GM23248 (cell line): ENCODE data around the gene KDM7A. TPM values are rescaled to one million over a fixed set of nuclear protein-coding genes. Genes with fewer than 3 reads are reported as not detected.

Source experiments
- DNase-seq: peaks from one replicate; pipeline ENCODE4 v3.0.0-alpha.2; 2015
- H2AFZ ChIP-seq: fragments of 200-600 bp; sonication (generic); 2 replicates; pipeline ENCODE4 v1.6.1; 2016; ENCODE audit warnings: antibody characterized with exemption
- H3F3A ChIP-seq: fragments of 200-600 bp; sonication (generic); 2 replicates; pipeline ENCODE4 v1.6.1; 2016; ENCODE audit warnings: mild to moderate bottlenecking, antibody characterized with exemption, mixed run types; ENCODE audit not compliant: insufficient read depth
- H3K27ac ChIP-seq: fragments of 200-600 bp; sonication (generic); 2 replicates; pipeline ENCODE4 v1.5.1; 2016; ENCODE audit warnings: mild to moderate bottlenecking
- H3K27me3 ChIP-seq: fragments of 200-600 bp; sonication (generic); replicated peaks from 2 replicates; pipeline ENCODE4 v1.6.1; 2016; ENCODE audit warnings: mild to moderate bottlenecking; ENCODE audit not compliant: insufficient read depth
- H3K36me3 ChIP-seq: fragments of 200-600 bp; sonication (generic); 2 replicates; pipeline ENCODE4 v1.6.1; 2016; ENCODE audit warnings: low read depth, mild to moderate bottlenecking
- H3K4me1 ChIP-seq: fragments of 200-600 bp; sonication (generic); 2 replicates; pipeline ENCODE4 v1.6.1; 2016; ENCODE audit warnings: mild to moderate bottlenecking; ENCODE audit not compliant: insufficient read depth
- H3K4me2 ChIP-seq: fragments of 200-600 bp; sonication (generic); one replicate; pipeline ENCODE4 v1.6.1; 2016; ENCODE audit warnings: mild to moderate bottlenecking; ENCODE audit not compliant: unreplicated experiment
- H3K4me3 ChIP-seq: fragments of 200-600 bp; sonication (generic); 2 replicates; pipeline ENCODE4 v1.5.1; 2016; ENCODE audit warnings: mild to moderate bottlenecking
- H3K79me2 ChIP-seq: fragments of 200-600 bp; sonication (generic); 2 replicates; pipeline ENCODE4 v1.6.1; 2016; ENCODE audit warnings: mild to moderate bottlenecking; ENCODE audit not compliant: insufficient read depth
- H3K9ac ChIP-seq: fragments of 200-600 bp; sonication (generic); 2 replicates; pipeline ENCODE4 v1.6.1; 2016; ENCODE audit warnings: mild to moderate bottlenecking
- H3K9me2 ChIP-seq: fragments of 200-600 bp; sonication (generic); 2 replicates; pipeline ENCODE4 v1.6.1; 2016; ENCODE audit warnings: mixed run types, mild to moderate bottlenecking, moderate library complexity; ENCODE audit not compliant: insufficient read depth
- H3K9me3 ChIP-seq: fragments of 200-600 bp; sonication (generic); one replicate; pipeline ENCODE4 v1.6.1; 2017; ENCODE audit warnings: low read depth
- H4K20me1 ChIP-seq: fragments of 200-600 bp; sonication (generic); 2 replicates; pipeline ENCODE4 v1.6.0; 2016; ENCODE audit not compliant: insufficient read depth
- EZH2 ChIP-seq: fragments of 200-600 bp; sonication (generic); IDR thresholded peaks from 2 replicates; pipeline ENCODE4 v1.6.1; 2018; ENCODE audit warnings: antibody characterized with exemption, mild to moderate bottlenecking; ENCODE audit not compliant: insufficient read depth, poor library complexity, severe bottlenecking
- EZH2phosphoT487 ChIP-seq: fragments of 200-600 bp; sonication (generic); IDR thresholded peaks from 2 replicates; pipeline ENCODE4 v1.6.1; 2018; ENCODE audit warnings: antibody characterized with exemption, moderate library complexity, mild to moderate bottlenecking, low read depth; ENCODE audit not compliant: insufficient read depth
- WGBS, 2 experiments: methylation state at CpG; one replicate each; pipeline ENCODE4 v1.1.6; 2015 to 2017; ENCODE audit warnings: low lambda C conversion rate in 2 of 2, low coverage in 1 of 2; ENCODE audit errors: missing lambda C conversion rate in 2 of 2; 5-methylcytosine and 5-hydroxymethylcytosine counted together
- in situ Hi-C: fragments of 300-500 bp; cut with MboI; formaldehyde crosslinking; loops from 2 replicates; pipeline ENCODE4 v1.15.0; 2020
- polyA plus RNA-seq: library from polyadenylated mRNA; unstranded; fragments of >200 nt; fragmentation: Nextera tagmentation; extraction: Ambion mirVana; gene quantifications from 2 replicates; pipeline ENCODE4 v1.2.1, GENCODE V29; 2016
- total RNA-seq: library from RNA; depleted of rRNA; stranded (reverse); fragments of >200 nt; shearing (Covaris generic); gene quantifications from 2 replicates; pipeline ENCODE4 v1.2.3, GENCODE V29; 2014

Gene KDM7A
- total and polyA plus RNA-seq, 2 experiments from 2014 or later, result 2.3 to 6.7 TPM

DNA sequence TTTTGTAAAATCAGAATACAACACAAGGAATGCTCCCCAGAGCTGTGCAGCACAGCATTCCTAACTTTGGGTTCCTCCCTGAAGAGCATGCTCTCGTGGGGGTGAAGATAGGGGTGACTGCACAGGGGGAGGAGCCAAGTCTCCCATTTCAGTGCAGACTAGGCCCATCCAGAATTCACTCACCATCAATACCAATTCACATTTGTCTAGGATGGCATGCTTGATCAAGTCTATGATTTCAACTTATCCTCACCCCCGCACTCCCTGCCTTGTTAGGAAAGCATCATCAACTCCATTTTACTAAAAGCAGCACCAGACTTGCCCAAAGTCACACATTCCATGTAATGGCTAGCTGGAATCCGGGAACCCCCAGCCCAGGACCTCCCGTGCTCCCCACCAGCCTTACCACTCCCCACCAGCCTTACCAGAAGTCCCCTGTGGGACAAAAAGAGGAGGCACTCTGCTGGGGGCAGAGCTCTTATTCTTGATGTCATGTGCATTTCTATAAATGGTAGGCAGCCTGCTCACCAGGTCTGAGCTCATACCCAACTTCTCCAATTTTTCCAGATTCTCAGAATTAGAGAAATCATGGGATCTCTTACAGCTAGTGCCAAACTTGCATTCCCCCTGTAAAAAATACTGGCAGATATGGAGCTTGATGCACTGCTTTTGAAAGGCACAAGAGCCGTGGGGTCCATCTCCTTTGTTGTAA is 120.2 kb downstream of the KDM7A start:
- Histone ChIP-seq H3K36me3 (no peaks in the 10 kb centered on the region), H3K79me2 (no peaks in the 10 kb centered on the region), H3K4me1 (peaks cover 16% of the 10 kb centered on the region), H3K27ac (no peak overlapping the region), H3K4me3 (no peak overlapping the region), H3K9me3 (no peaks in the 10 kb centered on the region), H3K27me3 (no peaks in the 10 kb centered on the region), H4K20me1 (no peaks in the 10 kb centered on the region), H3K4me2 (no peak overlapping the region), H3K9ac (no peak overlapping the region), H2AFZ (no peak overlapping the region), H3F3A (peaks cover 22% of the 10 kb centered on the region), H3K9me2 (no peaks in the 10 kb centered on the region)
- no peak for DNase-seq
- TF ChIP-seq EZH2 (no peak), EZH2phosphoT487 (no peak)
- in situ Hi-C loops, result no loop called here
- 84 to 91% methylated on average over 5 of the region's 5 CpGs for WGBS, 2 experiments

- in situ Hi-C loops, result no loop called here
- H2AFZ ChIP-seq, result no peak overlapping the region
- H3K9ac ChIP-seq, result no peak overlapping the region
- H3K9me3 ChIP-seq, result no peaks in the 10 kb centered on the region
- H4K20me1 ChIP-seq, result no peaks in the 10 kb centered on the region
- H3K79me2 ChIP-seq, result no peaks in the 10 kb centered on the region
- H3K4me3 ChIP-seq, result no peak overlapping the region
- peaks cover 15% of the 10 kb centered on the region for H3F3A ChIP-seq
- no peak overlapping the region for H3K4me2 ChIP-seq
- H3K4me1 ChIP-seq, result peaks cover 16% of the 10 kb centered on the region
- H3K9me2 ChIP-seq, result no peaks in the 10 kb centered on the region
- TF ChIP-seq EZH2phosphoT487, result no peak
- TF ChIP-seq EZH2, result no peak
- no peak overlapping the region for H3K27ac ChIP-seq
- DNase-seq, result no peak
- 100% methylated on average over 2 of the region's 2 CpGs for WGBS, 2 experiments
- H3K27me3 ChIP-seq, result no peaks in the 10 kb centered on the region
- no peaks in the 10 kb centered on the region for H3K36me3 ChIP-seq
Observed at GRCh38 chr7:140055833-140056232, 121.0 kb downstream of the KDM7A start.

DNA sequence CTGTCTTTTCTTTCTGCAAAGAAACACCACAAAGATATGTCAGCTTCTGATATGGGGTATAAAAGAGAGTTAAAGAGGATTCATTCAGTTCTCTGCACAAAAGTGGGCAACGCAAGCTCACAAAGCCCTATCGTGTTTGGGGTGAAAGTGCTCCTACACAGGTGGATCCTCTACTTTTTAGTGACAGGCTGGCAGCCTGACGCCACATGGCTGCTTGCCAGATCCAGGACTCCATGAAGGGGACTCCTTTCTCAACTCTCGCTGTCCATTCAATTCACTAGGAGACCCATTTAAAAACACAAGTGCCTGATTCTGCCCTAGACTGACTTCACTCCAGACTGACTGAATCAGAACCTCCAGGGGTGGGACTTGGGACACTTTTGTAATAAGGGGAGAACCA is 122.0 kb downstream of the KDM7A start:
- 99% methylated on average over 4 of the region's 4 CpGs for WGBS, 2 experiments
- in situ Hi-C loops, result no loop called here
- H4K20me1 ChIP-seq, result no peaks in the 10 kb centered on the region
- H3K9me3 ChIP-seq, result no peaks in the 10 kb centered on the region
- no peak overlapping the region for H2AFZ ChIP-seq
- no peak overlapping the region for H3K4me3 ChIP-seq
- H3K79me2 ChIP-seq, result no peaks in the 10 kb centered on the region
- H3F3A ChIP-seq, result peaks cover 4% of the 10 kb centered on the region
- TF ChIP-seq EZH2phosphoT487, result no peak
- TF ChIP-seq EZH2, result no peak
- H3K9ac ChIP-seq, result no peak overlapping the region
- H3K36me3 ChIP-seq, result no peaks in the 10 kb centered on the region
- no peaks in the 10 kb centered on the region for H3K9me2 ChIP-seq
- DNase-seq, result no peak
- no peaks in the 10 kb centered on the region for H3K27me3 ChIP-seq
- no peak overlapping the region for H3K27ac ChIP-seq
- H3K4me2 ChIP-seq, result no peak overlapping the region
- peaks cover 9% of the 10 kb centered on the region for H3K4me1 ChIP-seq

DNA sequence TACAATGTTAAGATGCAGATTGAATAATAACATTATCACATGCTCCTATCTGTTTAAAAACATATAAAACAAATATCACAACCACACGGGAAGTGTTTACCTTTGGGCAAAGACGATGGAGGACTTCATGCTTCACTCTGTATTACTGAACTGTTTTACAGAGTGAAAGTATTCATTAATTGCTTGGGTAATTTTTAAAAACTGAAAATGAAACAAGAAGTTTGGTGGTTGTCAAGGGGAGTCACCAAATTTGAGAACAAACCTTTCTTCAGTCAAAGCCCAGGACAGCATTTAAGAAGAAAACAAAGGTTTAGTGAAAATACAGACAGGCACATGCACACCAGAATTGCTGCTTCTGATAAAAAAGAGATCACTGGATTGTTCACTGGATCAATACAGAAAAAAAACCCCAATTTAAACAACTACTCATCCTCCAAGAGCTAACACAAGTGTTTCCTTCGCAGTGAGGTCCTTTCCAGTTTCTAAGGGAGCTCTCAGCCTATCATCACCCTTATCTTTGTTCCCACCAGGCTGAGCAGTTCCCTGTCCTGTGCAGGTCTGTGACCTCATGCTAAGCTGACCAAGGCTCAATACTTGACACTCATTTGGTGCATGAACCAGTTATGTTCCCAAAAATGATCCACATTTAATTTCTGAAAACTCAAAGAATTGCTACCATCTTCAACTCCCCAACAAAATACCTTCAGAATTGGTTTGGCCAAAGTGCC is 122.8 kb downstream of the KDM7A start:
- Histone ChIP-seq H3K4me2 (no peak overlapping the region), H3K9ac (no peak overlapping the region), H3K9me2 (no peaks in the 10 kb centered on the region), H3K79me2 (no peaks in the 10 kb centered on the region), H3K4me1 (peaks cover 3% of the 10 kb centered on the region; the same call in 1 of the 2 replicates), H3K27me3 (no peaks in the 10 kb centered on the region), H2AFZ (no peak overlapping the region), H3K36me3 (no peaks in the 10 kb centered on the region), H3K4me3 (no peak overlapping the region), H3K9me3 (no peaks in the 10 kb centered on the region), H3F3A (no peaks in the 10 kb centered on the region), H4K20me1 (no peaks in the 10 kb centered on the region), H3K27ac (no peak overlapping the region)
- 99 to 100% methylated on average over 3 of the region's 3 CpGs for WGBS, 2 experiments
- in situ Hi-C loops, result no loop called here
- TF ChIP-seq EZH2phosphoT487, result no peak
- TF ChIP-seq EZH2, result no peak
- no peak for DNase-seq
